Trophoblast cell (in vitro differentiated cells and primary cell): Measurements from ENCODE around the gene NR2C1.
A peak's percentile ranks its signal among the peaks of the same experiment; 100 is the strongest.

ENCODE experiments used
- DNase-seq, 2 donors: peaks; one replicate each; pipeline ENCODE4 v3.0.0-alpha.2; 2016
- H2AFZ ChIP-seq: 2 replicates; pipeline ENCODE4 v1.6.1; 2013; ENCODE audit warnings: low read length, moderate library complexity, mild to moderate bottlenecking; ENCODE audit not compliant: insufficient read depth, poor library complexity
- H2AK5ac ChIP-seq: 2 replicates; pipeline ENCODE4 v1.6.1; 2013; ENCODE audit warnings: mild to moderate bottlenecking, low read length
- H2BK120ac ChIP-seq: 2 replicates; pipeline ENCODE4 v1.6.1; 2013; ENCODE audit warnings: low read length, mild to moderate bottlenecking, moderate library complexity; ENCODE audit not compliant: insufficient read depth, poor library complexity
- H2BK12ac ChIP-seq: 2 replicates; pipeline ENCODE4 v1.6.1; 2013; ENCODE audit warnings: mild to moderate bottlenecking, low read length, moderate library complexity
- H2BK5ac ChIP-seq: 2 replicates; pipeline ENCODE4 v1.6.1; 2013; ENCODE audit warnings: low read length, low read depth, moderate library complexity, mild to moderate bottlenecking; ENCODE audit not compliant: poor library complexity
- H3K14ac ChIP-seq: 2 replicates; pipeline ENCODE4 v1.6.1; 2013; ENCODE audit warnings: mild to moderate bottlenecking, low read length
- H3K18ac ChIP-seq: 2 replicates; pipeline ENCODE4 v1.6.1; 2013; ENCODE audit warnings: mild to moderate bottlenecking, low read length
- H3K23ac ChIP-seq: 2 replicates; pipeline ENCODE4 v1.6.1; 2013; ENCODE audit warnings: low read length
- H3K27ac ChIP-seq: 2 replicates; pipeline ENCODE4 v1.5.1; 2013; ENCODE audit warnings: low read depth, mild to moderate bottlenecking, inconsistent platforms, low read length, moderate library complexity
- H3K27me3 ChIP-seq: 2 replicates; pipeline ENCODE4 v1.6.1; 2013; ENCODE audit warnings: inconsistent platforms, mild to moderate bottlenecking, low read length, moderate library complexity; ENCODE audit not compliant: insufficient read depth
- H3K36me3 ChIP-seq, 2 experiments: 1 replicate in 1 of 2; 2 replicates in 1 of 2; pipeline ENCODE4 v1.6.1; 2013; ENCODE audit warnings: low read length in 2 of 2, mild to moderate bottlenecking in 2 of 2, moderate library complexity in 1 of 2; ENCODE audit not compliant: insufficient read depth in 2 of 2, control insufficient read depth in 1 of 2
- H3K4ac ChIP-seq: 2 replicates; pipeline ENCODE4 v1.6.1; 2013; ENCODE audit warnings: low read depth, mild to moderate bottlenecking, low read length, moderate library complexity
- H3K4me1 ChIP-seq, 2 experiments: 1 replicate in 1 of 2; 2 replicates in 1 of 2; pipeline ENCODE4 v1.6.1; 2013; ENCODE audit warnings: low read length in 2 of 2, mild to moderate bottlenecking in 2 of 2, moderate library complexity in 1 of 2; ENCODE audit not compliant: insufficient read depth in 2 of 2, control insufficient read depth in 1 of 2
- H3K4me2 ChIP-seq: 2 replicates; pipeline ENCODE4 v1.6.1; 2013; ENCODE audit warnings: inconsistent platforms, mild to moderate bottlenecking, low read length, moderate library complexity
- H3K4me3 ChIP-seq: 2 replicates; pipeline ENCODE4 v1.5.1; 2013; ENCODE audit warnings: mild to moderate bottlenecking, low read depth, low read length, inconsistent platforms
- H3K79me1 ChIP-seq: one replicate; pipeline ENCODE4 v1.6.1; 2013; ENCODE audit warnings: low read length
- H3K79me2 ChIP-seq: 2 replicates; pipeline ENCODE4 v1.6.1; 2013; ENCODE audit warnings: low read length, mild to moderate bottlenecking; ENCODE audit not compliant: control insufficient read depth, insufficient read depth, poor library complexity
- H3K9ac ChIP-seq: 2 replicates; pipeline ENCODE4 v1.6.1; 2013; ENCODE audit warnings: mild to moderate bottlenecking, low read length
- H3K9me3 ChIP-seq: 2 replicates; pipeline ENCODE4 v1.6.1; 2013; ENCODE audit warnings: low read depth, mild to moderate bottlenecking, control low read depth, inconsistent platforms, low read length; ENCODE audit not compliant: insufficient read depth
- H4K12ac ChIP-seq: 2 replicates; pipeline ENCODE4 v1.6.1; 2013; ENCODE audit warnings: low read depth, mild to moderate bottlenecking, low read length, moderate library complexity
- H4K8ac ChIP-seq: 2 replicates; pipeline ENCODE4 v1.6.1; 2013; ENCODE audit warnings: low read depth, mild to moderate bottlenecking, low read length, moderate library complexity
- H4K91ac ChIP-seq: one replicate; pipeline ENCODE4 v1.6.1; 2013; ENCODE audit warnings: low read depth, mild to moderate bottlenecking, low read length, moderate library complexity
- WGBS: extraction: QIAGEN DNeasy Blood & Tissue Kit; methylation state at CpG from one replicate; pipeline ENCODE4 v1.1.7; 2013; ENCODE audit warnings: missing lambda C conversion rate; ENCODE audit not compliant: insufficient read length, insufficient coverage; ENCODE audit errors: extremely low coverage; 5-methylcytosine and 5-hydroxymethylcytosine counted together

Gene NR2C1

GRCh38 chr12:95002754-95003153 is 70.7 kb downstream of the NR2C1 start:
- H2BK120ac ChIP-seq = no peak overlapping the region
- H2BK12ac ChIP-seq = no peak overlapping the region
- no peak for DNase-seq
- H3K23ac ChIP-seq = no peak overlapping the region
- H2BK5ac ChIP-seq = no peak overlapping the region
- H3K4ac ChIP-seq = no peak overlapping the region
- H4K12ac ChIP-seq = peak overlapping the region; percentile 80
- no peaks in the 10 kb centered on the region for H3K4me1 ChIP-seq
- H3K27ac ChIP-seq = no peak overlapping the region
- WGBS = no CpG with 5 or more reads among the region's 3 CpGs
- H3K79me2 ChIP-seq = peaks cover 3% of the 10 kb centered on the region
- H4K91ac ChIP-seq = peak overlapping the region; percentile 94
- no peak overlapping the region for H3K18ac ChIP-seq
- H3K27me3 ChIP-seq = no peaks in the 10 kb centered on the region
- H3K79me1 ChIP-seq = peaks cover 6% of the 10 kb centered on the region
- H3K36me3 ChIP-seq = peaks cover 1 to 5% of the 10 kb centered on the region in 2 experiments
- peak overlapping the region; percentile 96 for H2AFZ ChIP-seq
- no peak overlapping the region for H3K9ac ChIP-seq
- no peaks in the 10 kb centered on the region for H3K9me3 ChIP-seq
- no peak overlapping the region for H3K14ac ChIP-seq
- H4K8ac ChIP-seq = peak overlapping the region; percentile 97
- no peak overlapping the region for H2AK5ac ChIP-seq
- H3K4me2 ChIP-seq = peak overlapping the region; percentile 62
- H3K4me3 ChIP-seq = peak overlapping the region; percentile 86

- H3K18ac ChIP-seq = no peak overlapping the region
- no peak overlapping the region for H2BK5ac ChIP-seq
- H4K8ac ChIP-seq = no peak overlapping the region
- no peaks in the 10 kb centered on the region for H3K27me3 ChIP-seq
- no peak overlapping the region for H2BK120ac ChIP-seq
- no peak overlapping the region for H2AK5ac ChIP-seq
- H2AFZ ChIP-seq = no peak overlapping the region
- H3K23ac ChIP-seq = no peak overlapping the region
- H3K36me3 ChIP-seq = peaks cover 5% of the 10 kb centered on the region in 2 experiments
- H3K4ac ChIP-seq = no peak overlapping the region
- DNase-seq = no peak
- no peak overlapping the region for H4K91ac ChIP-seq
- no peaks in the 10 kb centered on the region for H3K9me3 ChIP-seq
- peaks cover 2% of the 10 kb centered on the region for H3K79me1 ChIP-seq
- no peak overlapping the region for H3K4me2 ChIP-seq
- no peaks in the 10 kb centered on the region for H3K4me1 ChIP-seq
- no peak overlapping the region for H3K14ac ChIP-seq
- no peak overlapping the region for H4K12ac ChIP-seq
- peaks cover 2% of the 10 kb centered on the region for H3K79me2 ChIP-seq
- no peak overlapping the region for H3K4me3 ChIP-seq
- no peak overlapping the region for H2BK12ac ChIP-seq
- no peak overlapping the region for H3K27ac ChIP-seq
- WGBS = no CpG with 5 or more reads among the region's 4 CpGs
- H3K9ac ChIP-seq = no peak overlapping the region
Measured at GRCh38 chr12:94998326-94998725, 75.1 kb downstream of the NR2C1 start.

GRCh38 chr12:94997726-94998125 is 75.7 kb downstream of the NR2C1 start:
- Histone ChIP-seq H3K4me2 (no peak overlapping the region), H3K27ac (no peak overlapping the region), H3K9me3 (no peaks in the 10 kb centered on the region), H3K4me1 (no peaks in the 10 kb centered on the region), H4K91ac (no peak overlapping the region), H2BK120ac (no peak overlapping the region), H3K14ac (no peak overlapping the region), H3K9ac (no peak overlapping the region), H4K12ac (no peak overlapping the region), H3K23ac (no peak overlapping the region), H3K79me1 (no peaks in the 10 kb centered on the region), H2AK5ac (no peak overlapping the region), H3K79me2 (no peaks in the 10 kb centered on the region), H2BK12ac (no peak overlapping the region), H2BK5ac (no peak overlapping the region), H3K36me3 (peaks cover 5 to 8% of the 10 kb centered on the region in 2 experiments), H3K4me3 (no peak overlapping the region), H3K27me3 (no peaks in the 10 kb centered on the region), H2AFZ (no peak overlapping the region), H3K18ac (no peak overlapping the region), H3K4ac (no peak overlapping the region), H4K8ac (no peak overlapping the region)
- DNase-seq = peak; percentile 81 to 86

- H3K23ac ChIP-seq = no peak overlapping the region
- H3K79me2 ChIP-seq = no peaks in the 10 kb centered on the region
- H4K12ac ChIP-seq = no peak overlapping the region
- H2BK120ac ChIP-seq = no peak overlapping the region
- peaks cover 5 to 8% of the 10 kb centered on the region in 2 experiments for H3K36me3 ChIP-seq
- H2AK5ac ChIP-seq = no peak overlapping the region
- H3K4me2 ChIP-seq = no peak overlapping the region
- no peaks in the 10 kb centered on the region for H3K4me1 ChIP-seq
- no peak overlapping the region for H2BK5ac ChIP-seq
- H4K91ac ChIP-seq = no peak overlapping the region
- no peak overlapping the region for H3K18ac ChIP-seq
- no CpG with 5 or more reads among the region's 6 CpGs for WGBS
- peak; percentile 68 to 91 for DNase-seq
- H3K27ac ChIP-seq = no peak overlapping the region
- no peak overlapping the region for H3K4ac ChIP-seq
- no peaks in the 10 kb centered on the region for H3K9me3 ChIP-seq
- no peak overlapping the region for H3K14ac ChIP-seq
- H2AFZ ChIP-seq = no peak overlapping the region
- no peak overlapping the region for H2BK12ac ChIP-seq
- no peaks in the 10 kb centered on the region for H3K79me1 ChIP-seq
- no peak overlapping the region for H3K4me3 ChIP-seq
- H4K8ac ChIP-seq = no peak overlapping the region
- no peak overlapping the region for H3K9ac ChIP-seq
- no peaks in the 10 kb centered on the region for H3K27me3 ChIP-seq
Measured at GRCh38 chr12:94997061-94997460, 76.4 kb downstream of the NR2C1 start.
